Osteoblast (primary cell): ENCODE measurements around the gene CNOT9. TPM values are rescaled to one million over a fixed set of nuclear protein-coding genes. Genes with fewer than 3 reads are reported as not detected.
A peak's percentile ranks its signal among the peaks of the same experiment; 100 is the strongest.

ENCODE experiments used
- DNase-seq: peaks from one replicate; pipeline ENCODE4 v3.0.0; 2011; ENCODE audit warnings: low spot score, mixed read lengths; ENCODE audit not compliant: insufficient read length; ENCODE audit errors: missing footprints
- H2AFZ ChIP-seq: 2 replicates; pipeline ENCODE4 v1.6.0; 2011; ENCODE audit warnings: mild to moderate bottlenecking, low read length
- H3K27ac ChIP-seq: 2 replicates; pipeline ENCODE4 v1.5.1; 2011; ENCODE audit warnings: mild to moderate bottlenecking, low read depth, low read length, moderate library complexity
- H3K27me3 ChIP-seq: 2 replicates; pipeline ENCODE4 v1.6.0; 2012; ENCODE audit warnings: mild to moderate bottlenecking, control low read depth, inconsistent platforms, low read length, moderate library complexity; ENCODE audit not compliant: insufficient read depth
- H3K36me3 ChIP-seq: 2 replicates; pipeline ENCODE4 v1.5.1; 2011; ENCODE audit warnings: mild to moderate bottlenecking, low read length, control low read depth, moderate library complexity; ENCODE audit not compliant: insufficient read depth
- H3K4me1 ChIP-seq: 2 replicates; pipeline ENCODE4 v1.5.1; 2011; ENCODE audit warnings: mild to moderate bottlenecking, low read length, control low read depth, moderate library complexity; ENCODE audit not compliant: insufficient read depth
- H3K4me2 ChIP-seq: 2 replicates; pipeline ENCODE4 v1.6.0; 2011; ENCODE audit warnings: mild to moderate bottlenecking, low read length; ENCODE audit not compliant: insufficient read depth
- H3K4me3 ChIP-seq: fragments of 200-600 bp; sonication (generic); 3 replicates; pipeline ENCODE4 v1.5.1; 2012; ENCODE audit warnings: mild to moderate bottlenecking, low read length, inconsistent platforms; ENCODE audit not compliant: insufficient read depth
- H3K79me2 ChIP-seq: 2 replicates; pipeline ENCODE4 v1.6.0; 2012; ENCODE audit warnings: mild to moderate bottlenecking, low read length, control low read depth, inconsistent platforms; ENCODE audit not compliant: insufficient read depth
- H3K9me3 ChIP-seq: 2 replicates; pipeline ENCODE4 v1.5.1; 2011; ENCODE audit warnings: low read depth, low read length, control low read depth
- H4K20me1 ChIP-seq: 2 replicates; pipeline ENCODE4 v1.6.0; 2012; ENCODE audit warnings: mild to moderate bottlenecking, low read length, control low read depth; ENCODE audit not compliant: insufficient read depth
- CTCF ChIP-seq: IDR thresholded peaks from 2 replicates; pipeline ENCODE4 v1.5.1; 2011; ENCODE audit warnings: mild to moderate bottlenecking, low read depth, low read length, moderate library complexity; ENCODE audit errors: extremely low read depth
- total RNA-seq: library from RNA; depleted of rRNA; stranded (reverse); fragments of >200 nt; gene quantifications from 2 replicates; pipeline ENCODE4 v1.2.3, GENCODE V29; 2012

CNOT9 gene
- total RNA-seq, 1 donor = 50.3 TPM

GRCh38 chr2:218635719-218636118, 67.1 kb downstream of the CNOT9 start:
- peaks cover 45% of the 10 kb centered on the region for H3K36me3 ChIP-seq
- H3K9me3 ChIP-seq = no peaks in the 10 kb centered on the region
- no peaks in the 10 kb centered on the region for H4K20me1 ChIP-seq
- H3K4me3 ChIP-seq = no peak overlapping the region
- peaks cover 5% of the 10 kb centered on the region for H3K4me1 ChIP-seq
- H3K4me2 ChIP-seq = no peak overlapping the region
- H3K27ac ChIP-seq = no peak overlapping the region
- peak; percentile 77 for DNase-seq
- H2AFZ ChIP-seq = no peak overlapping the region
- no peak for TF ChIP-seq CTCF
- H3K79me2 ChIP-seq = no peaks in the 10 kb centered on the region
- no peaks in the 10 kb centered on the region for H3K27me3 ChIP-seq

- Histone ChIP-seq H3K4me3 (no peak overlapping the region), H3K27ac (no peak overlapping the region), H3K79me2 (no peaks in the 10 kb centered on the region), H3K4me1 (no peaks in the 10 kb centered on the region), H2AFZ (no peak overlapping the region), H3K9me3 (no peaks in the 10 kb centered on the region), H4K20me1 (no peaks in the 10 kb centered on the region), H3K36me3 (peaks cover 65% of the 10 kb centered on the region), H3K4me2 (no peak overlapping the region), H3K27me3 (no peaks in the 10 kb centered on the region)
- DNase-seq = no peak
- TF ChIP-seq CTCF = no peak
Measured at GRCh38 chr2:218638372-218638771, 69.7 kb downstream of the CNOT9 start.

GRCh38 chr2:218642121-218642656, 73.5 kb downstream of the CNOT9 start:
- Histone ChIP-seq H3K4me3 (no peak overlapping the region), H2AFZ (no peak overlapping the region), H3K9me3 (no peaks in the 10 kb centered on the region), H4K20me1 (no peaks in the 10 kb centered on the region), H3K36me3 (peaks cover 80% of the 10 kb centered on the region), H3K79me2 (no peaks in the 10 kb centered on the region), H3K27ac (no peak overlapping the region), H3K27me3 (no peaks in the 10 kb centered on the region), H3K4me2 (no peak overlapping the region), H3K4me1 (peaks cover 10% of the 10 kb centered on the region)
- TF ChIP-seq CTCF = no peak
- DNase-seq = no peak

- H4K20me1 ChIP-seq = no peaks in the 10 kb centered on the region
- no peak for TF ChIP-seq CTCF
Measured at GRCh38 chr2:218642786-218643185, 74.1 kb downstream of the CNOT9 start.

More at GRCh38 chr2:218642786-218643185, 74.1 kb downstream of the CNOT9 start:
- Histone ChIP-seq H3K4me1 (peaks cover 10% of the 10 kb centered on the region), H3K27me3 (no peaks in the 10 kb centered on the region), H3K4me3 (no peak overlapping the region), H3K4me2 (no peak overlapping the region), H3K36me3 (peaks cover 80% of the 10 kb centered on the region), H3K27ac (no peak overlapping the region), H3K79me2 (no peaks in the 10 kb centered on the region), H3K9me3 (no peaks in the 10 kb centered on the region), H2AFZ (no peak overlapping the region)
- DNase-seq = no peak
